Hepatocyte (in vitro differentiated cells): ENCODE measurements around the gene RDM1. TPM values are rescaled to one million over a fixed set of nuclear protein-coding genes. Genes with fewer than 3 reads are reported as not detected.

Experiments
- DNase-seq: peaks from one replicate; pipeline ENCODE4 v3.0.0-alpha.2; 2016; ENCODE audit warnings: low spot score
- H2AFZ ChIP-seq: fragments of 200-600 bp; sonication (generic); 2 replicates; pipeline ENCODE4 v1.6.0; 2016; ENCODE audit warnings: antibody characterized with exemption, mild to moderate bottlenecking
- H3K27ac ChIP-seq: fragments of 200-600 bp; sonication (generic); 2 replicates; pipeline ENCODE4 v1.5.1; 2016; ENCODE audit warnings: mild to moderate bottlenecking
- H3K27me3 ChIP-seq: fragments of 200-600 bp; sonication (generic); 2 replicates; pipeline ENCODE4 v1.6.1; 2016
- H3K36me3 ChIP-seq: fragments of 200-600 bp; sonication (generic); replicated peaks from 2 replicates; pipeline ENCODE4 v1.5.1; 2016; ENCODE audit warnings: low read depth; ENCODE audit not compliant: insufficient read depth
- H3K4me1 ChIP-seq: fragments of 200-600 bp; sonication (generic); 2 replicates; pipeline ENCODE4 v1.5.1; 2016; ENCODE audit warnings: mild to moderate bottlenecking, moderate library complexity; ENCODE audit not compliant: insufficient read depth
- H3K4me2 ChIP-seq: fragments of 200-600 bp; sonication (generic); 2 replicates; pipeline ENCODE4 v1.6.0; 2016
- H3K4me3 ChIP-seq: fragments of 200-600 bp; sonication (generic); 2 replicates; pipeline ENCODE4 v1.5.1; 2016; ENCODE audit warnings: mild to moderate bottlenecking
- H3K79me2 ChIP-seq: fragments of 200-600 bp; sonication (generic); 2 replicates; pipeline ENCODE4 v1.6.0; 2017; ENCODE audit warnings: mild to moderate bottlenecking
- H3K9me2 ChIP-seq: fragments of 200-600 bp; sonication (generic); replicated peaks from 2 replicates; pipeline ENCODE4 v1.6.0; 2017; ENCODE audit warnings: mild to moderate bottlenecking; ENCODE audit not compliant: insufficient read depth
- H3K9me3 ChIP-seq: fragments of 200-600 bp; sonication (generic); 2 replicates; pipeline ENCODE4 v1.5.1; 2016; ENCODE audit warnings: low read depth, mild to moderate bottlenecking
- H4K20me1 ChIP-seq: fragments of 200-600 bp; sonication (generic); 2 replicates; pipeline ENCODE4 v1.6.0; 2016; ENCODE audit warnings: mild to moderate bottlenecking; ENCODE audit not compliant: insufficient read depth, poor library complexity, severe bottlenecking
- CTCF ChIP-seq: fragments of 200-600 bp; sonication (generic); IDR thresholded peaks from 2 replicates; pipeline ENCODE4 v1.5.1; 2016; ENCODE audit warnings: antibody characterized with exemption, mild to moderate bottlenecking; ENCODE audit not compliant: poor library complexity
- EZH2 ChIP-seq: fragments of 200-600 bp; sonication (generic); IDR thresholded peaks from 2 replicates; pipeline ENCODE4 v1.6.1; 2016; ENCODE audit warnings: antibody characterized with exemption, mild to moderate bottlenecking, borderline replicate concordance
- EZH2phosphoT487 ChIP-seq: fragments of 200-600 bp; sonication (generic); IDR thresholded peaks from one replicate; pipeline ENCODE4 v1.6.1; 2018; ENCODE audit warnings: antibody characterized with exemption, mild to moderate bottlenecking, low read depth, moderate library complexity; ENCODE audit not compliant: unreplicated experiment, severe bottlenecking
- WGBS: methylation state at CpG from one replicate; pipeline ENCODE4 v1.1.6; 2016; ENCODE audit warnings: low lambda C conversion rate; ENCODE audit errors: missing lambda C conversion rate; 5-methylcytosine and 5-hydroxymethylcytosine counted together
- polyA plus RNA-seq: library from polyadenylated mRNA; unstranded; fragments of >200 nt; fragmentation: Nextera tagmentation; extraction: Ambion mirVana; gene quantifications from 2 replicates; pipeline ENCODE4 v1.2.1, GENCODE V29; 2016
- total RNA-seq: library from RNA; depleted of rRNA; stranded (reverse); fragments of >200 nt; gene quantifications from 2 replicates; pipeline ENCODE4 v1.2.3, GENCODE V29; 2014

The RDM1 gene
- total and polyA plus RNA-seq, 2 experiments from 2014 or later, result 0.87 TPM; not detected in 1

GRCh38 chr17:35917519-35918213, 12.9 kb downstream of the RDM1 start:
- DNase-seq, result no peak
- H3K27me3 ChIP-seq, result no peaks in the 10 kb centered on the region
- H2AFZ ChIP-seq, result no peak overlapping the region
- no peaks in the 10 kb centered on the region for H3K9me2 ChIP-seq
- H3K4me1 ChIP-seq, result no peaks in the 10 kb centered on the region
- no peaks in the 10 kb centered on the region for H3K79me2 ChIP-seq
- no peaks in the 10 kb centered on the region for H4K20me1 ChIP-seq
- TF ChIP-seq EZH2phosphoT487, result no peak
- TF ChIP-seq EZH2, result no peak
- TF ChIP-seq CTCF, result no peak
- no peaks in the 10 kb centered on the region for H3K9me3 ChIP-seq
- H3K4me3 ChIP-seq, result no peak overlapping the region
- no peak overlapping the region for H3K27ac ChIP-seq
- WGBS, result 96% methylated on average over 28 of the region's 29 CpGs
- H3K4me2 ChIP-seq, result no peak overlapping the region
- no peaks in the 10 kb centered on the region for H3K36me3 ChIP-seq

GRCh38 chr17:35915153-35915964, 15.2 kb downstream of the RDM1 start:
- WGBS, result 73% methylated on average over 3 of the region's 3 CpGs

GRCh38 chr17:35914354-35914753, 16.2 kb downstream of the RDM1 start:
- Histone ChIP-seq H3K9me2 (no peaks in the 10 kb centered on the region), H3K4me3 (no peak overlapping the region), H3K79me2 (no peaks in the 10 kb centered on the region), H3K4me1 (no peaks in the 10 kb centered on the region), H4K20me1 (no peaks in the 10 kb centered on the region), H3K27me3 (no peaks in the 10 kb centered on the region), H3K36me3 (no peaks in the 10 kb centered on the region), H3K9me3 (no peaks in the 10 kb centered on the region), H3K27ac (peak overlapping the region; percentile 28), H2AFZ (no peak overlapping the region), H3K4me2 (no peak overlapping the region)
- no peak for TF ChIP-seq CTCF
- TF ChIP-seq EZH2phosphoT487, result no peak
- no peak for TF ChIP-seq EZH2
- 100% methylated on average over 1 of the region's 1 CpG for WGBS
- no peak for DNase-seq

More at GRCh38 chr17:35915153-35915964, 15.2 kb downstream of the RDM1 start:
- Histone ChIP-seq H2AFZ (no peak overlapping the region), H3K4me3 (no peak overlapping the region), H3K4me1 (no peaks in the 10 kb centered on the region), H3K9me3 (no peaks in the 10 kb centered on the region), H3K9me2 (no peaks in the 10 kb centered on the region), H3K36me3 (no peaks in the 10 kb centered on the region), H3K27me3 (no peaks in the 10 kb centered on the region), H4K20me1 (no peaks in the 10 kb centered on the region), H3K27ac (peak overlapping the region; percentile 28), H3K79me2 (no peaks in the 10 kb centered on the region), H3K4me2 (no peak overlapping the region)
- peak; percentile 32 for DNase-seq
- no peak for TF ChIP-seq CTCF
- TF ChIP-seq EZH2phosphoT487, result no peak
- no peak for TF ChIP-seq EZH2
